Adrenal gland (tissue), 5 donors: ENCODE measurements around the gene PDS5B.

Experiments used
- CTCF ChIP-seq, 6 experiments: fragments of 450-650 bp in 4 of 6; fragments of 200-600 bp in 2 of 6; sonication (generic) in 1 of 6; IDR thresholded peaks; 1 replicate in 5 of 6; 2 replicates in 1 of 6; pipeline versions ENCODE4 v1.5.1 to v1.8.0; 2016 to 2021; ENCODE audit warnings: antibody characterized with exemption in 6 of 6, mild to moderate bottlenecking in 2 of 6, moderate library complexity in 1 of 6
- POLR2A ChIP-seq, 2 donors: fragments of 450-650 bp; IDR thresholded peaks; one replicate each; pipeline ENCODE4 v1.6.1; 2017; ENCODE audit warnings: antibody characterized with exemption in 2 of 2, mild to moderate bottlenecking in 2 of 2, moderate library complexity in 1 of 2
- donor health status: DM: no; HTN: no; CAD: no.

GRCh38 chr13:32728327-32728726, 142.1 kb downstream of the PDS5B start:
- TF ChIP-seq CTCF (IDR thresholded peaks at IDR 0.05) (no peak), POLR2A (IDR thresholded peaks at IDR 0.05) (no peak)
